CD14-positive monocyte (primary cell): Measurements from ENCODE around the gene RNF130. TPM values are rescaled to one million over a fixed set of nuclear protein-coding genes. Genes with fewer than 3 reads are reported as not detected.

Experiments
- DNase-seq, 3 donors: peaks; one replicate each; pipeline ENCODE4 v3.0.0-alpha.2; 2011 to 2022
- H2AFZ ChIP-seq: 2 replicates; pipeline ENCODE4 v1.6.0; 2012; ENCODE audit warnings: mild to moderate bottlenecking, low read depth, low read length, inconsistent platforms; ENCODE audit not compliant: insufficient read depth, poor library complexity, severe bottlenecking
- H3K27ac ChIP-seq, 2 donors: 1 replicate in 1 of 2; 2 replicates in 1 of 2; pipeline ENCODE4 v1.5.1; 2012 to 2013; ENCODE audit warnings: low read length in 2 of 2, control low read depth in 1 of 2, inconsistent platforms in 1 of 2, low read depth in 1 of 2, mild to moderate bottlenecking in 1 of 2
- H3K27me3 ChIP-seq, 2 donors: one replicate each; pipeline versions ENCODE4 v1.6.0 to v1.6.1; 2011 to 2013; ENCODE audit warnings: low read length in 2 of 2; ENCODE audit not compliant: control insufficient read depth in 2 of 2, insufficient read depth in 2 of 2
- H3K36me3 ChIP-seq, 2 donors: replicated peaks in 1 of 2; 1 replicate in 1 of 2; 2 replicates in 1 of 2; pipeline versions ENCODE4 v1.5.1 to v1.6.1; 2012 to 2013; ENCODE audit warnings: low read length in 2 of 2, control low read depth in 1 of 2, inconsistent platforms in 1 of 2, mild to moderate bottlenecking in 1 of 2; ENCODE audit not compliant: insufficient read depth in 2 of 2, control insufficient read depth in 1 of 2
- H3K4me1 ChIP-seq, 2 donors: 1 replicate in 1 of 2; 2 replicates in 1 of 2; pipeline versions ENCODE4 v1.5.1 to v1.6.1; 2012 to 2013; ENCODE audit warnings: low read length in 2 of 2, control low read depth in 1 of 2, inconsistent platforms in 1 of 2, mild to moderate bottlenecking in 1 of 2, moderate library complexity in 1 of 2; ENCODE audit not compliant: insufficient read depth in 2 of 2, control insufficient read depth in 1 of 2
- H3K4me2 ChIP-seq: replicated peaks from 2 replicates; pipeline ENCODE3; 2012; ENCODE audit warnings: low read length, moderate library complexity, mild to moderate bottlenecking; ENCODE audit not compliant: poor library complexity, severe bottlenecking; ENCODE audit errors: extremely low read depth
- H3K4me3 ChIP-seq, 3 experiments: fragments of 200-600 bp in 1 of 3; sonication (generic) in 1 of 3; replicated peaks in 1 of 3; 1 replicate in 2 of 3; 2 replicates in 1 of 3; pipeline ENCODE4 v1.5.1; 2011 to 2013; ENCODE audit warnings: low read length in 3 of 3, mild to moderate bottlenecking in 3 of 3, control low read depth in 2 of 3, low read depth in 2 of 3, inconsistent platforms in 1 of 3, moderate library complexity in 1 of 3
- H3K79me2 ChIP-seq: 2 replicates; pipeline ENCODE4 v1.6.0; 2012; ENCODE audit warnings: mild to moderate bottlenecking, control low read depth, inconsistent platforms, low read length, moderate library complexity; ENCODE audit not compliant: insufficient read depth
- H3K9ac ChIP-seq: 2 replicates; pipeline ENCODE4 v1.6.0; 2017; ENCODE audit warnings: low read length, mild to moderate bottlenecking; ENCODE audit not compliant: insufficient read depth, poor library complexity, severe bottlenecking
- H3K9me3 ChIP-seq, 2 donors: replicated peaks in 1 of 2; 1 replicate in 1 of 2; 2 replicates in 1 of 2; pipeline versions ENCODE4 v1.5.1 to v1.6.1; 2012 to 2013; ENCODE audit warnings: low read length in 2 of 2, control low read depth in 1 of 2; ENCODE audit not compliant: control insufficient read depth in 1 of 2, insufficient read depth in 1 of 2
- H4K20me1 ChIP-seq: 2 replicates; pipeline ENCODE4 v1.6.0; 2012; ENCODE audit warnings: mild to moderate bottlenecking, low read length, control low read depth, moderate library complexity; ENCODE audit not compliant: insufficient read depth
- H3K27ac Mint-ChIP-seq, 7 donors: one replicate each; pipeline ENCODE4 v1.8.0; 2020; ENCODE audit warnings: mild to moderate bottlenecking in 7 of 7, mixed read lengths in 7 of 7, moderate library complexity in 6 of 7, inconsistent platforms in 2 of 7
- H3K27me3 Mint-ChIP-seq, 3 donors: one replicate each; pipeline ENCODE4 v1.8.0; 2021 to 2022; ENCODE audit warnings: low read depth in 3 of 3, mild to moderate bottlenecking in 3 of 3, mixed read lengths in 3 of 3, moderate library complexity in 3 of 3, inconsistent platforms in 1 of 3
- H3K36me3 Mint-ChIP-seq, 2 donors: one replicate each; pipeline ENCODE4 v1.8.0; 2020; ENCODE audit warnings: mixed read lengths in 2 of 2, inconsistent platforms in 1 of 2, mild to moderate bottlenecking in 1 of 2
- H3K4me1 Mint-ChIP-seq: one replicate; pipeline ENCODE4 v1.8.0; 2020; ENCODE audit warnings: mild to moderate bottlenecking, mixed read lengths
- H3K4me3 Mint-ChIP-seq, 2 donors: one replicate each; pipeline ENCODE4 v1.8.0; 2020; ENCODE audit warnings: mild to moderate bottlenecking in 2 of 2, mixed read lengths in 2 of 2, moderate library complexity in 1 of 2
- H3K9me3 Mint-ChIP-seq, 7 donors: one replicate each; pipeline ENCODE4 v1.8.0; 2020 to 2022; ENCODE audit warnings: mixed read lengths in 7 of 7, mild to moderate bottlenecking in 6 of 7, moderate library complexity in 6 of 7, inconsistent platforms in 2 of 7
- WGBS: methylation state at CpG from one replicate; pipeline ENCODE4 v1.1.5; 2013; ENCODE audit warnings: missing lambda C conversion rate; ENCODE audit not compliant: insufficient coverage; 5-methylcytosine and 5-hydroxymethylcytosine counted together
- intact Hi-C, 2 donors: fragments of 100-400 bp; cut with micrococcal nuclease; formaldehyde crosslinking; loops; one replicate each; pipeline versions ENCODE4 v1.15.0 to v1.15.1; 2023
- polyA plus RNA-seq, 3 donors: library from polyadenylated mRNA; depleted of rRNA in 1 of 3; unstranded in 2 of 3; stranded (reverse) in 1 of 3; fragments of 300-500 nt in 2 of 3; fragments of >200 nt in 1 of 3; fragmentation: Illumina TruSeq in 2 of 3; gene quantifications; 1 replicate in 2 of 3; 2 replicates in 1 of 3; pipeline ENCODE4 v1.2.3, GENCODE V29; 2012 to 2021
- TF ChIP-seq, protein P1 (sequence below): fragments of 200-600 bp; IDR thresholded peaks from one replicate; pipeline ENCODE4 v1.8.0; 2022; ENCODE audit warnings: antibody characterized with exemption, mild to moderate bottlenecking

RNF130 gene
- polyA plus RNA-seq, 3 donors: 294 to 439 (median 376) TPM

DNA sequence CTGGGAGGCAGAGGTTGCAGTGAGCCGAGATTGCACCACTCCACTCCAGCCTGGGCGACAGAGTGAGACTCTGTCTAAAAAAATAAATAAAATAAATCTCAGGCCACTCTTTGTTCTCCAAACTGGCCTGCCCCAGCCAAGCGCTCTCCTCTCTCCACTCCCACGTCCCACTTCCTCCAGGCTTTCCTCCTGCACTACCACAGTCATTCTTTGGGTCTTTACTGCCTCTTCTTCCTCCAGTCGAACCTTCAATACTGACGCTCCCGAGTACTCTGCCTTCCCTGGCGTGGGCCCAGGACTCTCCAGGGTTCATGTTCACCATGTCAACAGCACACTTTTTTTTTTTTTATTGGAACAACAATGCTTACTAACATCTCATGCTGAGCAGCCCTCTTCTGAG lies 23.9 kb downstream of the RNF130 start:
- intact Hi-C loops: no loop called here
- H3K4me3 ChIP-seq: no peak overlapping the region
- peaks cover 0 to 2% (median 0%) of the 10 kb centered on the region in 7 donors for H3K9me3 Mint-ChIP-seq

DNA sequence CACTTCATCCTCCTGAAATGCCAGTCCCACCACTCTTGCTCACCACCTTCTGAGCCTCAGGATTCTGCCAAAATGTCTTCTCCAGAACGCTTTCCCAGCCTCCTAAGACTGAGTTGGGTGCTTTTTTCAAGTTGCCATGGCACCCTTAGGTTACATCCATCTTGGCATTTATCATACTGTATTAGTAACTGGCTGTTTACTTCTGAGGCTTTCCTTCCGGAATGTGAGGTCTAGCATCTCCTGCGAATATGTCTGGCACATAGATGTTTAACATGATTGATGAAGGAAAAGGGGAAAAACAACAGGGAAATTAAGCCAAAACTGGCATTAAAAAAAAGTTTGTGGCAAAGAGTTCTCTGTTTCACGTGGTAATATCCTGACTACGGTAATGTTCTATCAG lies 24.9 kb downstream of the RNF130 start:
- no peaks in the 10 kb centered on the region for H3K9me3 ChIP-seq
- no peak overlapping the region for H3K27ac ChIP-seq
- no peak overlapping the region for H2AFZ ChIP-seq
- TF ChIP-seq, protein P1, sequence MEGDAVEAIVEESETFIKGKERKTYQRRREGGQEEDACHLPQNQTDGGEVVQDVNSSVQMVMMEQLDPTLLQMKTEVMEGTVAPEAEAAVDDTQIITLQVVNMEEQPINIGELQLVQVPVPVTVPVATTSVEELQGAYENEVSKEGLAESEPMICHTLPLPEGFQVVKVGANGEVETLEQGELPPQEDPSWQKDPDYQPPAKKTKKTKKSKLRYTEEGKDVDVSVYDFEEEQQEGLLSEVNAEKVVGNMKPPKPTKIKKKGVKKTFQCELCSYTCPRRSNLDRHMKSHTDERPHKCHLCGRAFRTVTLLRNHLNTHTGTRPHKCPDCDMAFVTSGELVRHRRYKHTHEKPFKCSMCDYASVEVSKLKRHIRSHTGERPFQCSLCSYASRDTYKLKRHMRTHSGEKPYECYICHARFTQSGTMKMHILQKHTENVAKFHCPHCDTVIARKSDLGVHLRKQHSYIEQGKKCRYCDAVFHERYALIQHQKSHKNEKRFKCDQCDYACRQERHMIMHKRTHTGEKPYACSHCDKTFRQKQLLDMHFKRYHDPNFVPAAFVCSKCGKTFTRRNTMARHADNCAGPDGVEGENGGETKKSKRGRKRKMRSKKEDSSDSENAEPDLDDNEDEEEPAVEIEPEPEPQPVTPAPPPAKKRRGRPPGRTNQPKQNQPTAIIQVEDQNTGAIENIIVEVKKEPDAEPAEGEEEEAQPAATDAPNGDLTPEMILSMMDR: no peak
- WGBS: 100% methylated on average over 1 of the region's 5 CpGs
- H3K36me3 ChIP-seq: peaks cover 2 to 39% of the 10 kb centered on the region in 2 donors
- Mint-ChIP-seq H3K27ac (peak overlapping the region in 1 of 7 donors; percentile 79), H3K27me3 (no peaks in the 10 kb centered on the region), H3K4me1 (peaks cover 37% of the 10 kb centered on the region), H3K36me3 (peaks cover 17% of the 10 kb centered on the region in 2 donors), H3K4me3 (no peak overlapping the region), H3K9me3 (peaks cover 0 to 2% (median 0%) of the 10 kb centered on the region in 7 donors)
- no peak for DNase-seq
- no peak overlapping the region for H3K9ac ChIP-seq
- H3K4me3 ChIP-seq: no peak overlapping the region
- no peaks in the 10 kb centered on the region for H3K27me3 ChIP-seq
- H3K4me2 ChIP-seq: no peak overlapping the region
- intact Hi-C loops: no loop called here
- H4K20me1 ChIP-seq: peaks cover 100% of the 10 kb centered on the region
- H3K79me2 ChIP-seq: peaks cover 99% of the 10 kb centered on the region
- peaks cover 19 to 28% of the 10 kb centered on the region in 2 donors for H3K4me1 ChIP-seq

More for the DNA sequence above, 23.9 kb downstream of the RNF130 start:
- Histone ChIP-seq H3K9me3 (no peaks in the 10 kb centered on the region), H3K27ac (peak overlapping the region in 1 of 2 donors; percentile 67), H3K9ac (no peak overlapping the region), H3K36me3 (peaks cover 2 to 29% of the 10 kb centered on the region in 2 donors), H4K20me1 (peaks cover 100% of the 10 kb centered on the region), H3K4me2 (no peak overlapping the region), H3K79me2 (peaks cover 99% of the 10 kb centered on the region), H3K27me3 (no peaks in the 10 kb centered on the region), H3K4me1 (peaks cover 19 to 28% of the 10 kb centered on the region in 2 donors), H2AFZ (no peak overlapping the region)
- H3K4me1 Mint-ChIP-seq: peaks cover 45% of the 10 kb centered on the region
- DNase-seq: no peak
- H3K4me3 Mint-ChIP-seq: no peak overlapping the region
- TF ChIP-seq, protein P1: no peak
- H3K27me3 Mint-ChIP-seq: no peaks in the 10 kb centered on the region
- peak overlapping the region in 5 of 7 donors; percentile 12 to 81 (median 23) for H3K27ac Mint-ChIP-seq
- peaks cover 16 to 21% of the 10 kb centered on the region in 2 donors for H3K36me3 Mint-ChIP-seq
- WGBS: 72% methylated on average over 8 of the region's 8 CpGs
